GM23248 (cell line): ENCODE data around the gene ZDHHC9.

Experiments
- EZH2 ChIP-seq: fragments of 200-600 bp; sonication (generic); IDR thresholded peaks from 2 replicates; pipeline ENCODE4 v1.6.1; 2018; ENCODE audit warnings: antibody characterized with exemption, mild to moderate bottlenecking; ENCODE audit not compliant: insufficient read depth, poor library complexity, severe bottlenecking
- EZH2phosphoT487 ChIP-seq: fragments of 200-600 bp; sonication (generic); IDR thresholded peaks from 2 replicates; pipeline ENCODE4 v1.6.1; 2018; ENCODE audit warnings: antibody characterized with exemption, moderate library complexity, mild to moderate bottlenecking, low read depth; ENCODE audit not compliant: insufficient read depth

DNA sequence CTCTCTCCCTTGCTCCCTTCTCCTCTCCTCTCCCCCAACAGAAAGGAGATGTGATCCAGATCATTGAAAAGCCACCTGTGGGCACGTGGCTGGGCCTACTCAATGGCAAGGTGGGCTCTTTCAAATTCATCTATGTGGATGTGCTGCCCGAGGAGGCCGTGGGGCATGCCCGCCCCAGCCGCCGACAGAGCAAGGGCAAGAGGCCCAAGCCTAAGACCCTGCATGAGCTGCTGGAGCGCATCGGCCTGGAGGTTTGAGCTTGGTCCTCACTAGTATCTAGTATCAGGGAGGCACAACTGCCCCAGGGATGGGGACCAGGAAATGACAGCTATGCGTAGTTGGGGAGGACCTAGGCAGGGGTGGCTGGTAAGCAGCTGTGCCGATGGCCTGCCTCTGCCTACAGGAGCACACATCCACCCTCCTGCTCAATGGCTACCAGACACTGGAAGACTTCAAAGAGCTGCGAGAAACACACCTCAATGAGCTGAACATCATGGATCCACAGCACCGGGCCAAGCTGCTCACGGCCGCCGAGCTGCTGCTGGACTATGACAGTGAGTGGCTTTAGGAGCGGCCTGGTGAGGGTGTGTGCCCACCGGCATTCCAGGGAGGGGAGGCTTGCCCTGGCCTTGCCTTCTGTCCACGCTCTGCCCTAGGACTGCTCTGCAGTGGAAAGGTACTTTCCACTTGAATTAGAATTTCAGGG is 50.9 kb downstream of the ZDHHC9 start:
- TF ChIP-seq EZH2 (no peak), EZH2phosphoT487 (no peak)
